ENCODE data around the gene DENND1A.

Gene DENND1A

GRCh38 chr9:123514766-123515165 lies 415.2 kb downstream of the DENND1A start:
- no peak for DNase-seq

DNA sequence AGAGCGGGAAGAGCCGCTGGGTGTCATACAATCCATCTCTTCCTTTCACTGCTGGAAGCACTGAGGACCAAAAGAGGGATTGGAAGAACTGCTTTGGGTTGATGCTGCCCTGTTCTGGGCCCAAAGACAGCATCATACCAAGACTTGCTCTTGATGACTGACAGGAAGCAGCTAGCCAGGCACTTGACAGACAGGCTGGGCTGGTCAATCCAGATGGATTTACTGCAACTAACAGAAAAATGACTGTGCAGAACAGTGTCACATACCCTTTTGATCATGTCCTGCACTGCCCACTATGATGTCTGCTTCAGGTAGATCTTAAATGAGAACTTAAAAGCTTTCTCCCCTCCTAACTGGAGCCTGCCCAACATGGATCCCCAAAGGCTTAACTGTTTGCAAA lies 416.4 kb downstream of the DENND1A start:
- DNase-seq: no peak

DNA sequence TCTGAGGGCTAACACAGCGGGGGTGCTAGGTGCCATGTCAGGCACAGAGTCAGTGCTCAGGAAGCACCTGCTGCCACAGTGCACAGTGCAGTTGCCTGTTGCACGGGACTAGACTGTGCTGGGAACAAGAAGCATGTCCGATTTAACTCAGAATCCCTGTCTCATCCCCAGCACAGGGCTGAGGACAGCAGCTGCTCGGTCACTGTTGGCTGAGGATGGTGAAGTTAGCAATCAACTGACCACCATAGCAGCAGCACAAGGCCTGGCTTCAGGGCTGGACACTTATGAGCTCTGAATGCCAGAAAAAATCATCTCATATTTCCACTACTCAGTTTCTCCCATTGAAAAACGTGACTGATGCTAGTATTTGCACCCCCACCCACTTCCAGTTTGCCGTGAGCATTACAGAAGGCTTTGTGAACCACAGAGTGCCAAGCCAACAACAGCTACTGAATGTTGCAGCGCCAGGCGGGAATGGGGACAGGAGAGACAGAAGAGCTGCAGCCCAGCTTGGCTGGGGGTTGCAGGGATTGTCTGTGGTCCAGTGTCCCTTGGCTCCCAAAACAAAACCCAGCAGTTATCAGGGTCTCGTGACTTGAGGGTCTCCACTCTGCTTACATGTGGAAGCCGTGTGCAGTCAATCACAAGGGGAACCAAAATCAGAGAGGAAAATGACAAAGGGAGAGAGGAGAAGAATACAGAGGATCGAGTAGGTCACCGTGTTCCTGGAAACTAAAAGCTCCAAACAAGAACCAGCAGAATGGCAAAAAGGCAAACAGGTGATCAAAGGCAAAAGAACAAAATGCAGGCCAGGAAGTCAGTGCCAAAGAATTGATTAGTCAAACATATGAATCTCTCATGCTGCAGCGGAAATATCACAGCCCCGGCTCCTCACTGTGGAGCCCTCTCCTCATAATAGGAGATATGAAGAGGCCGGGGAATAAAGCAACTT lies 418.3 kb downstream of the DENND1A start:
- no peak for DNase-seq

DNA sequence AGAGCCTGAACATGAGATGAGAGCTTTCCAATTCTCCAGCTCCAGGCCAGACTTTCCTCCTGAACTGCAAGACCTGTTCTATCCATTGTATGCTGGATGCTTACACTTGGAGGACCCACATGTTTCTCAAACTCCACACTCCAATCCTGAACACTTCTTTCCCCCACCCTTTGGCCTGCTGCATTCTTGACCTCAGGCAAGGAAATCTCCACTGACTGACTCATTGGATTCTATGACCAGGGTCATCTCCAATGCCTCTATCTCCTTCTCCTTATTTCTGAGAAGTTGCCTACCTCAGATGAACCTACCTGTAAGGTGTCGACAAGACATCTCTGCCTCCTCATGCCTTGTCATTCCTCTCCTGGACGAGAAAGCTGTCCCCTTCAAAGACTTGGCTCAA lies 420.3 kb downstream of the DENND1A start:
- DNase-seq: no peak

DNA sequence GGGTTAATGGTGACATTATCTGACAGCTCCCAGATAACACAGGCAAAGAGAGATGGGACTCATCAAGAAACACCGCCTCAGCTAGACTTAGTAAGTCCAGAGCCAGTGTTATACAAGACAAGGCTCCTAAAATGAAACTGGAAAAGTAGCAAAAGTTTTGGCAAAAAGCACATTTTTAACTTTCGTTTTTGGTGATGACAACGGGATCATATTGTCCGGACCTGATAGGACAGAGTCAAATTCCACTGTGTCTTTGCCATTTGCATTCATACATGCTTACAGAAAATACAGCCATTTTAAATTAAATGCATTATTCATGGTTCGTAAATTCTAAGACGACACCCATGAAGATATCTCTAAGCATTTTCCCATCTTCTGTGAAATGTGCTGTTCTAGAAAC lies 421.9 kb downstream of the DENND1A start:
- no peak for DNase-seq

GRCh38 chr9:123505496-123505895 lies 424.4 kb downstream of the DENND1A start:
- no peak for DNase-seq

GRCh38 chr9:123500336-123500735 lies 429.6 kb downstream of the DENND1A start:
- no peak for DNase-seq

- no peak for DNase-seq
These were observed 432.1 kb downstream of the DENND1A start for GRCh38 chr9:123497830-123498229.

GRCh38 chr9:123495731-123496130 lies 434.2 kb downstream of the DENND1A start:
- DNase-seq: no peak

DNA sequence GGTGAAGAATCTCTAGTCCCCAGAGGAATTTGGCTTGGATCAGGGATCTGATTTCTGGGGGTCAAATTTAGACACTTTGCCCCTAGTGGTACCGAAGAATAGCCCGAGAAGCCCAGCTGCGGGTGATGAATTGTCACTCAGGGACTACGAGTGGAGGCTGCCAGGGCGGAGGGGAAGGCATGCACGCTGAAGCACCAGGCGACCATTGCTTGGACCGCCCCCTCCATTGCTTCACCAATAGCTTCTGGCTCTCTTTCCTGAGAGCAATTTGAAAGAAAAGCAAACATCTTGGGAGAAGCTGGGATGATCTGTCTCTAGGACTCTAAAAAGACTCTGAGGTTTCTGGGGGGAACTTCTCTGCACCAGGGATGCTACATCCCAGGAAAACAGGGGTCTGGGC lies 436.3 kb downstream of the DENND1A start:
- no peak for DNase-seq

- no peak for DNase-seq
These were observed 439.2 kb downstream of the DENND1A start for GRCh38 chr9:123490688-123491087.

DNA sequence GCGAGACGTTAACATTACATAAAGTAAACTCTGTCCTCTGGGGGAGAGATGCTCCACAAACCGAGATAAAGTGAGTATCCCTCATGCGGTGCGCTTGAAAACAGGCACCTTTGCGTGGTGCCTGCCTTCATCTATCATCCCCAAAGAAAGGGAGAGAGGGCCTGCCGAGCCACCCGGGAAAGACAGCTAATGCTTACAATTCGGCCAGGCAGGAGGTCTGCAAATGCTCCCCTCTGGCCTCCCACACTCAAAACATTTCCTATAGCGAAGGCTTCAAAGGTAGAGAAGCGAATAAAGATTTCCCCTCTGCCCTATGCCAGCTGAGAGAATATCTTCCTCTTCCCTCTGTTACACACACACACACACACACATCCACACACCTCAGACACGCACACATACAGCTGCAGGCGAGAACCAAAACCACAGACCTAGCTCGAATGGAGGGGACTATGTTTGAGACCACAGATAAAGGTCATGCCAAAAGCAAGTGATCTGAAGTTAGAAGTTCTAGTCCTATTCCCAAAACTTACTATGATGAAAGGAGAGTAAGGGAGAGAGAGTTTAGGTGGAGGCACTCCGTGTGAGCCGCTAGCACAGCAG lies 441.1 kb downstream of the DENND1A start:
- DNase-seq: no peak

DNA sequence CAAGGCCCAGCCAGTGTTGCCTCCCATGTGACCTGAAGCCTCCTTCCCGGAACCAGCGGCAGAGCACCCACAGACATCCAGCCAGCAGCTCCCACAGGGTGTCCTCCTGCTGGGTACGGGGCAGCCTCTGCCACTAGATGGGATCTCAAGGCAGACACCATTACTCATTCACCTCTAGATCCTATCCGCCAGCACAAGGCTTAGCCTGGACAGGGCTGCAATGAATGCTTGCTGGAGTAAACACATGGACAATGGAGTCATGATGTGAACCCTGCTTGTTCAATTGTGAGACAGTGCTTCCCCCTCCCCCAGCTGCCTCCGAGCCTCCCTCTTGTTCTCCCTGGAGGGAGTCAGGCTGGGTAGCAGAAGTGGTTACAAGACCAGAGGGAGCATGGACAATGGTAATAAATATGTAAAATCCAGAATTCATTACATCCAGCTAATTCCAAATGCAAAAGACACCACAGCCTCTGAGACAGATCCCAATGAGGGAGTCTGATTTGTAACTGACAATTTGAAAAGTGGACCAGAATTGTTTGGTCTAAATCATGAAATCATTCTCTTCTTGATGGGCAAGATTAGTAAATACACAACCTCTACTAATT lies 441.9 kb downstream of the DENND1A start:
- DNase-seq: no peak

GRCh38 chr9:123486431-123486830 lies 443.5 kb downstream of the DENND1A start:
- no peak for DNase-seq

DNA sequence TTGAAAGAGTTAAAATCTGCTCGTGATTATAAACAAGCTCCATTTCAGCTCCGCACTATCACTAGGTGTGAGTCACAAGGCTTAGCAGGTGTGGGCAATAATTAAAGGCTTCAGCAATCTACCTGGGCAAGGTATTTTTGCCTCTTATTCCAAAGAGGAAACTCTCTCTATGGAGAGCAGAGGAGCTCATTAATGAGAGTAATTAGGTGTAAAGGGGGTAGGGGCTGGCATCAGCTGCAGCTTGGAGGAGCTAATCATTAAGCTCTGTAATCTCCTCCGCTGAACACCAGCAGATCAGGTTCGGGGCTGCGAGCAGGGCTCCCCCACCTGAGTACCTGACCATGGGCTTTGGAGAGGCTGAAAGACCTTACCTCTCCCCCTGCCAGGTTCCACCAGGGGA lies 444.7 kb downstream of the DENND1A start:
- DNase-seq: no peak

- no peak for DNase-seq
These were observed 445.8 kb downstream of the DENND1A start for GRCh38 chr9:123484130-123484529.

DNA sequence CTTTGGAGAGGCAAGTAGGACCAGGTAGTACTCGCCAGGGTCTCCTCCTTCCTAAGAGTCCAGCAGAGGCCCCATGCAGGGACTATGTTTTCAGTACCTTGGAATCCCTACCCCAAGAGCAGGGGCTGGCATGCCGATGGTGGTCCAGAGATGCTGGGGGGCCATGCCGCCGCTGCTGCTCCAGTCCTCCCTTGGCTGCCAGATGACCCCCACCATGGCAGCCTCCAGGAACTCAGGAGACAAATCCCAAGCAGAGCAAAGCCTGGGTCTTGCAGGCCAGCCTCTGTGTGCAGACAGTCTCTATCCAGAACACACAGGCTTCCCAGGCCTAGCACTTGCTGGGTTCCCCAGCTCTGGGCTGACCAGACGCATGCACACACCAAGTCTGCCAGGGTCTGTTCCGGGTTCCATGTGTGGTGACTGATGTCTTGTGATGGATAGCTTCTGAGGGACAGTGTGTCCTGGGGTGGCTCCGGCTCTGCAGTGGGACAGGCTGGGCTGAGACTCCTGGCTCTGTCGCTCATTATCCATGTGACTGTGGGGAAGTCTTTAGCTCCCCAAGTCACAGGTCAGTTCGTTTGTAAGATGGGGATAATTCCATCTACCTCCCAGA lies 446.6 kb downstream of the DENND1A start:
- DNase-seq: no peak

GRCh38 chr9:123482295-123482968 lies 447.5 kb downstream of the DENND1A start:
- DNase-seq: no peak

DNA sequence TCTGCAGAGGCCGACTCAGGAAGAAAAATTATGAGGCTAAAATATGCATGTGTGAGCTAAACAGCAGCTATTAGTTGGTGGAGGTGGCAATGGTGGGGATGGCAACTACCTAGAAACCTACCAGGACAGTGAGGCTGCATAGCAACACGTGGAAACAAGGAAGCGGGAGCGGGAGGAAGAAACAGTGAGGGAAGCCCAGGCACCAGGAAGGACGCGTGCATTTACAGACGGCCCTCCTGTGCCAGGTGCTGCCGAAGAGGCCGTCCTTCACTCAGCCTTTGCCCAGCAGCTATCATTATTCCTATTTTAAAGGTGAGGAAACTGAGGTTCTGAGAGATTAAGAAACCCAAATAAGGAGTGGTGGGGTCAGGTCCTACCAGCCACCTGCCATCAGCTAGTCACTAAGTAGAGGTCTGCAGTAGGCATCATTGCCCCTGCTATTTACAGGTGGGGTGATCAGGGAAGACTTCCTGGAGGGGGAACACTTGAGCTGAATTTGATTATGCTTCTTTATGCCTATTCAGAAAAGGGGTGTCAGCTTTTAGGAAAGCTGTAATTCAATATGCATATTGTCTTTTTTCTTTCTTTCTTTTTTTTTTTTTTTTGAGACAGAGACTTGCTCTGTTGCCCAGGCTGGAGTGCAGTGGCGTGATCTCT lies 448.6 kb downstream of the DENND1A start:
- no peak for DNase-seq

- DNase-seq: no peak
These were observed 449.1 kb downstream of the DENND1A start for GRCh38 chr9:123480791-123481190.

DNA sequence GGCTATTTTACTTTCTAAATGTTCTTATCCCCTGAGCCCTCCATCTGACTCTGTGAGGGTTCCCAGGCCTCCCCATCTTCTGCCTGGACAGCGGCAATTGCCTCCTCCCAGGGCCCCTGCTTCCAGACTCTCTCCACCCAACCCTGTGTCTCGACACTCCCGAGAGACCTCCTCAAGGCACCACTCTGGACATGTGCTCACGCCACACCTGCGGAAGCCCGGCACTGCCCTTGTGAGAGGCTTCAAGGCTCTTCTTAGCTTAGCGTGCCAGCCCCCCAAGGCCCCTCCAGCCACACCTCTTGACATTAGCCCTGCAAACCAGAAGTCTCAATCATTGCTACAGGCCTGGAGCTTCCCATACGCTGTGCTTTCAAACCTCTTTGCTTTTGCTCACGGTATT lies 449.8 kb downstream of the DENND1A start:
- no peak for DNase-seq

DNA sequence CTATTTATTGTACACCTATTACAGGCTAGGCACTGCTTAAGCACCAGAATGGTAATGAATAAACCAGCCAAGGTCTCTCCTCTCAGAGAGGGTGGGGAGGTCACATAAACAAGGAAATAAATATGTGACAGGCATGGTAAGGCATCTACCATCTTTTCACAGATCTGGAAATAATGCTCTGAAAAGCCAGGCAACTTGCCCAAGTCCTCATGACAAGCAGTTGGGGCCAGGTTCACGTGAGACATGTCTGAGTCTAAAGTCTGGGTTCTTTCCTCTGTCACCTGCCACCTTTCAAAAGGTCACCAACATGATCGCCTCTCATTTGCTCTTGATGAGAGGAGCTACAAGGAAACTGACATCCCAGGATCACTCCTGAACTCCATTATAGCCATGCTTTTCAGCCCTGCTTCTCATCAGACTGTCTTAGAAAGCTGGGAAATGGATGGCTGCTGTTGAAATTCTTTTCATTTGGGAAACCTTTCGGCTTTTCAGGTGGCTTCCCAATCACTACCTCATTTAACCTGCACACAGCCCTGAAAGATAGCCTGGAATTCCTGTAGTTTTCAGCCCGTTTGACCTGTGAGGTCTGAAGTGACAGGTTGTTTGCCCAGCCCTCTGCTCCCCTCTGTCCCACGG lies 450.8 kb downstream of the DENND1A start:
- DNase-seq: no peak

All from CD4-positive, alpha-beta T cell treated with Interleukin-4 for 1 hour (primary cell).